Activated T-cell treated with anti-CD3 and anti-CD28 coated beads for 1 hour (primary cell): Measurements from ENCODE around the gene AHCYL1.

Experiments
- DNase-seq: peaks from one replicate; pipeline ENCODE4 v3.0.0-alpha.2; 2020; ENCODE audit warnings: low read depth

The AHCYL1 gene

DNA sequence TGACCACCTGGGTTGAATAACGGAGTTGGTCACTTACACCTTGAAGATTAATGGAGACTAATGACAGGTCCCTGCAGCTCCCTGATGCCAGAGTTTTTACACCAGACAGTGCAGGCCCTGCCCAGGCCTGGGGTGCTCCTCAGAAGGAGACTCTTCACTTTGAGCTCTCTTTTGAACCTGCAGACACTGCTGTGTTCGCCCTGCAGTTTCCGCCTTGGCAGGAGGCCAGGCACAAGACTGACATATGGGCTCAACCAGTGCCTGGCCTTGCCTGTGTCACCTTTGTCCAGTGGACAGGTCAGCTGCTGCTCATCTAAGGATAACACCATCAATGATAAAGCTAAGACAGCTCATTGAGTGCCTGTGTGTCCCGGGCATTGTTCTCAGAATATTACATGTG lies 55.1 kb downstream of the AHCYL1 start:
- no peak for DNase-seq

DNA sequence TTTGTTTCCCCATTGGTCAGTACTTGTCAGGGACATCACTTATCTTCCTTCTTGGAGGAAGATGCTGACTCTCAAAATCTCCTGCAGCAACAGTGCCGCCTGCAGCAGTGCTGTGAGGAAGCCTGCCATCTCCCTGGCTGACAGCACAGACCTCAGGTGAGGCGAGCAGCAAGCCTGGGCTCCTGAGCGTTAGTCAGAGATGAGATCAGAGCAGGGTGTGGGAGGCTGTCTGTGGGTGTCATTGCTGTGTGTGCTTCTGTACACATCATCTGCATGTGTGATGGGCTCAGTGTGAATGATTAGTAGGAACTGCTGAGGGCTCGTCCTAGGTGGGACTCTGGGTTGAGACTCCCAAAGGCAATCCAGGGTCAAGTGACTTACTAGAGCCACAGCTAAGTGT lies 56.0 kb downstream of the AHCYL1 start:
- no peak for DNase-seq

- no peak for DNase-seq
Observed at GRCh38 chr1:110043016-110043415, 58.5 kb downstream of the AHCYL1 start.

DNA sequence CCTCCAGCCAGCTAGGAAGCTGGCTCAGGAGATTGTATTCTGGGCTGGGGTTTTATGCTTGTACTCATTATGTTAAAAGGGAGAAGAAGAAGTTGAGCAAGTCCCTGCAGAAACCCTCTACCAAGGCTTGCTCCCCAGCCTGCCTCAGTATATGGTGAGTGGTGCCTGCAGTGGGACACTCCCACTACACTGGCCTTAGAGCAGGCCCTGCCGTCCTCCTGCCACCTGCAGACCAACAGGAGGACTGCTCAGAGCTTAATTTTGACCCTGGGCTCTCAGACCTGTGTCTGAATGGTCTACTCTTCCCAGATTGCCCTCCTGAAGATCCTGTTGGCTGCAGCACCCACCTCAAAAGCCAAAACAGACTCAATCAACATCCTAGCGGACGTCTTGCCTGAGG lies 62.9 kb downstream of the AHCYL1 start:
- DNase-seq, result no peak

DNA sequence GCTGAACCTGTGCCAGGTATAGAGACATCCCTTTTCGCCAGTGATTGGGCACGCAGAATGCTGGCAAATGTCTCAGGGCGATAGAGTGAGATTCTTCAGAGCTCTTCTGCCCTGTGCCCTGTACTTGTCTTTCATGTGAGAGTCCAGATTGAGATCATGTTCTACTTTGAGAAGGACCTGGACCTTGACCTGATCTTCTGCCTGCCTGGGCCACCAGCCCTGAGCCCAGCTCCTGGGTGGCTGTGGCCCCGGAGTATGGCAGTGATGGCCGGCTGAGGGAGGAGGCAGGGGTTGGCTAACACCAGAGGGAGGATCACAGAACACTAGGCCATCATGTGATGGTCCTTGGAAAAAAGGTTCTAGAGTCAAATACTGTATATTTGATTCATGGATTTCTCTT lies 63.7 kb downstream of the AHCYL1 start:
- no peak for DNase-seq

DNA sequence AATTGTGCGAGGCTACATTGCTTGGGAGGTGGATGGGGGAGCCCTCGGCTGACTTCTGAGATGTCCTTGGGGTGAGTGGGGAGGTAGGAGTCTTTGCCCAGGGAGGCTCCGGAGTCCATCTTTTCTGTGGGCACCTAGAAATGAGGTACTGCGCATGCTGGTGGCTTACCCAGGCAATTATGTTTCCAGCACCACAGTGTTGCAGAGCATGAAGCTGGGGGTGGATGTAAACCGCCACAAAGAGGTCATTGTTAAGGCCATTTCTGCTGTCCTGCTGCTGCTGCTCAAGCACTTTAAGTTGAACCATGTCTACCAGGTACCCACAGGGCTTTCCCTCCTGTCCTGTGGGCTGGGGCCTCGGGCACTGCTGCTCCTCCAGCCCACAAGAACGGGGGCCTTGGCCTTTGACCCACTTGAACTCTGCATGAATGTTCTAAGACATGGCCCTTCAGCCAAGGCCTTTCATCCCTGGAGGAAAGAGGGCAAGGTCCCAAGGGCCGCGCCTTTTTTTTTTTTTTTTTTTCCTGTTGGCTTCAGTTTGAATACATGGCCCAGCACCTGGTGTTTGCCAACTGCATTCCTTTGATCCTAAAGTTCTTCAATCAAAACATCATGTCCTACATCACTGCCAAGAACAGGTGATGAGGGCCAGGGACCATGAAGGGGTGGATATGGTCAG lies 64.5 kb downstream of the AHCYL1 start:
- no peak for DNase-seq

DNA sequence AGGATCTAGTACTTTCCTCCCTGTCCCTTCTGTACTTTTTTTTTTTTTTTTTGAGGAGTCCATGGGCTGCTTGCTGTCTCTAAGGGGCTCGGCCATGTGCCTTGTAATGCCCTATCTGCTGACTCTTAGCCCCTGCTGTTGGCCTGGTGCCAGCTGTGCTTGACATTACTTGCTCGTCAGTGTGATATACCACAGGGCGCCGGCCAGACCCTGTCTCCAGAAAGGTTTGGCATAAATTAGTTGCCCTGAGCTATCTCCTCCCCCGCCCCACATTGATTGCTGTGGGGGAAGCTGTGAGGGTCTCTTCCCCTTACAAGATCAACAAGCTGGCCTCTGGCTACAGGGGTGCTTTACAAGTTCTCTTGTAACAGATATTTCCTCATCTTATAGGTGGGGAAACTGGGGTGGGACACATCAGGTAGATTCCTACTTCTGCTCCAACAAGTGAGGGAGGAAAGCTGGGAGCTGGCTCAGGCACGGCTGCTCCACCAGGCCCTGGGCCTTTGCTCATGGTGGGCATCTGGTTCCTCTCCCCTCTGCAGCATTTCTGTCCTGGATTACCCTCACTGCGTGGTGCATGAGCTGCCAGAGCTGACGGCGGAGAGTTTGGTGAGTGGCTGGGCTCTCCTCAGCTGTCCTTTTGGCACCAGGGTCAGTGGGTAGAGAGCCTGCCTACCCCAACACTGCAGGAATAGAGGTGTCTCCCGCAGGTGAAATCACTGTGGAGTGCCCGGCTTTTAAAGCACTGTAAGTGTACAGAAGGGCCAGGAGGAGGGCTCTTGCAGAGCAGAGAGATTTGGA lies 65.4 kb downstream of the AHCYL1 start:
- no peak for DNase-seq

DNA sequence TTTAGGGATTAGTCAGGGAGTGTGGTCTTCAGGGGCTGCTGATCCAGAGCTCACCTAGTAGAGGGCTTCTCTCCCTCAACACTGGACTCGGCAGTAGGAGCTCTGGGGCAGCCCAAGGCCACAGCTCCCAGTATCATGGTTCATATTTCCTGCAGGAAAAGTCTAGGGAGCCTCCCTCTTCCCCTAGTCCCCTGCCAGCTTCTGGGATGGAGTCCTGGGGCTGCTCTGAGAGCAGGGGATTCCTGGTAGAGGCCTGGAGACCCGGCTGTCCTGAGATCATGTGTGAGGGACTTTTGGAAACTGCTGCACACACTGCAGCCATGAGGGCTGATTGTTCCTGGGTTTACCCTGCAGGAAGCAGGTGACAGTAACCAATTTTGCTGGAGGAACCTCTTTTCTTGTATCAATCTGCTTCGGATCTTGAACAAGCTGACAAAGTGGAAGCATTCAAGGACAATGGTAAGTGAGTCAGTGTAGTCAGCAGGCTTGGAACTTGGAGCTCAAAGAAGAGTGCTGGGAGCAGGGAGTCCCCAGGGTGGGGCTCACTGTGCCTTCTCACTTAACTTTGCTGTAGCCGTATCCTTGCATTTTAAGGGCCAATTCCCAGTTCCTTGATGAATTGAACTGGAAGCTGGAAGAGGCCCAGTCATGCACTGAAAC lies 66.2 kb downstream of the AHCYL1 start:
- DNase-seq, result no peak

DNA sequence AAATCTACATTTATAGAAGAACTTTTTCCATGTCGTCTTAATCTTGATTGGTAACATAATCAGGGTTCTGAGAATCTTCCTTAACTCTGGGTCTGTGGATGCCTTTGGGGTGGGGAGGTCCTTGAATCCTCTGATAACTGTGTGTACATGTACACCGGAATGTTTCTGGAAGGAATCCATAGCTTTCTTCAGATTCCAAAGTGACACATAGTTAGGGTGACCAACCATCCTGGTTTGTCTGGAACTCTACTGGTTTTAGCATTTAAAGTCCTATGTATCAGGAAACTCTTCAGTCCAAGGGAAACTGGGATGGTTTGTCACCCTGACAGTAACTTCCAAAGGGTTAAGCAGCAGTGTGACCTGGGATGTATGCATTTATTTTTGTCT lies 66.7 kb downstream of the AHCYL1 start:
- DNase-seq, result no peak

DNA sequence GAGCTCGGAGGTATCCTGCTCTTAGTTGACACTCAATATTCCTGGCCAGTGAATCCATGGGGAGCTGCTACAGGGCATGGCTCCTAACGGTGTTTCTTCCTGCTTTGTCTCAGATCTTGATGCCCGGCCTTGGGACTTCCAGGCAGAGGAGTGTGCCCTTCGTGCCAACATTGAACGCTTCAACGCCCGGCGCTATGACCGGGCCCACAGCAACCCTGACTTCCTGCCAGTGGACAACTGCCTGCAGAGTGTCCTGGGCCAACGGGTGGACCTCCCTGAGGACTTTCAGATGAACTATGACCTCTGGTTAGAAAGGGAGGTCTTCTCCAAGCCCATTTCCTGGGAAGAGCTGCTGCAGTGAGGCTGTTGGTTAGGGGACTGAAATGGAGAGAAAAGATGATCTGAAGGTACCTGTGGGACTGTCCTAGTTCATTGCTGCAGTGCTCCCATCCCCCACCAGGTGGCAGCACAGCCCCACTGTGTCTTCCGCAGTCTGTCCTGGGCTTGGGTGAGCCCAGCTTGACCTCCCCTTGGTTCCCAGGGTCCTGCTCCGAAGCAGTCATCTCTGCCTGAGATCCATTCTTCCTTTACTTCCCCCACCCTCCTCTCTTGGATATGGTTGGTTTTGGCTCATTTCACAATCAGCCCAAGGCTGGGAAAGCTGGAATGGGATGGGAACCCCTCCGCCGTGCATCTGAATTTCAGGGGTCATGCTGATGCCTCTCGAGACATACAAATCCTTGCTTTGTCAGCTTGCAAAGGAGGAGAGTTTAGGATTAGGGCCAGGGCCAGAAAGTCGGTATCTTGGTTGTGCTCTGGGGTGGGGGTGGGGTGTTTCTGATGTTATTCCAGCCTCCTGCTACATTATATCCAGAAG lies 69.2 kb downstream of the AHCYL1 start:
- DNase-seq, result peak; percentile 70

- no peak for DNase-seq
Observed at GRCh38 chr1:110055493-110056284, 71.1 kb downstream of the AHCYL1 start.

DNA sequence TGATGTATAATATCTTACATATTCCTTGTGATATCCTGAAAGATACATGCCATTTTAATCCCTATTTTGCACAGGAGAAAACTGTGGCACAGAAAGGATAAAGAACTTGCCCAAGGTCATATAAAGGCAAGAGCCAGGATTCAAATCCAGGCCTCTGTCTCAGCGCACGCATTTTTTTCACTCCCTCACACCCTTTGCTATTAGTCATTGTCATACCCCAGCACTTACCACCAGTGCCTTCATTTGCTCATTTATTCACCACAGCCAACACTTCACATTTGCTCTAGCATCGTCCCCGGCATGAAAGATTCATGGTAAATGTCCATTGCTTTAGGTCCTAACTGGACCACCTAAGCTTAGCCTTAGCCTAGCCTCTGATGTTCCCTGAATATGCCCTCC lies 71.7 kb downstream of the AHCYL1 start:
- DNase-seq, result no peak

DNA sequence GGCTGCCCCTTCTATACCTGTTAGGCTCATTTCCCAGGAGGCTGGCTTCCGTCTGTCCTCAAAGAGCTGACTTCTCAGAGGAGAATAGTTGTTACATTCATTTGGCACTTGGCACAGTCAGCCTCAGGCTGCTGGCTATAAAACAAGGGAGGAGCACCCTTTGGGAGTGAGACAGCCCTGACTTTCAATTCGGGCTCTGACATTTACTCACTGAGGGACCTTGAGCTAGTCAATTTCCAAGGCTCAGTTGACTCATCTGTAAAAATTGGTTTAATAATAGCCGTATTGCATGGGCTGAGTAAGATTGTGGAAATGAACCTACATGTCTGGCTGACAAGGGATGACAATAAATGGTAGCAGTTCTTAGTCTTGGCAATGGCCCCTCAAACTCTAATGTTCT lies 72.2 kb downstream of the AHCYL1 start:
- DNase-seq, result no peak

DNA sequence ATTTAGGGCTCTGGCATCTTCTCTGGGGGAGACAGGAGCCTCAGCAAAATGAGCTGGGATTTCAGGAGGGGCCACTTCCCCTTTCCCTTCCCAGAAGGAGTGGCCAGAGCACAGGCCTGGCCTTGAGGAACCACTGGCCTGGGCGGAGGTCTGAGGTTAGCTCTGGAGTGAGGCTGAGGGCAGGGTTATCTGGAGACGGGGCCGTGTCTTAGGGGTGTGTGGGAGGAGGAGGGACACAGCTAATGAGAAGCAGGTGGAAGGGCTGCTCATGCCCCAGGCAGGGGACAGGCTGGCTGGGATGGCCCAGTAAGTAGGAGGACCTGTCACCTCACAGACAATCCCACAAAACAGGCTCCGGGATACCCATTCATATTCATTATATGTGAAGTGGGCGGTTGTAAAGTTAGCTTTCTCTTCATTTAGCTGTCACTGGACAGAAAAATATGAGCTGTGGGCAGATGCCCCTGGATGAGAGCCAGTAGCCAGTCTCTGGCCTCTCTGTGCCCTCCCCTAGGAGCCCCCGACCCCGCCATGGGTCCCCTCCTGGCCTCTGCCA lies 73.5 kb downstream of the AHCYL1 start:
- DNase-seq, result no peak

GRCh38 chr1:110058591-110058990 lies 74.0 kb downstream of the AHCYL1 start:
- DNase-seq, result no peak

GRCh38 chr1:110059133-110059863 lies 74.7 kb downstream of the AHCYL1 start:
- no peak for DNase-seq

- peak; percentile 73 for DNase-seq
Observed at GRCh38 chr1:110060034-110060661, 75.6 kb downstream of the AHCYL1 start.

DNA sequence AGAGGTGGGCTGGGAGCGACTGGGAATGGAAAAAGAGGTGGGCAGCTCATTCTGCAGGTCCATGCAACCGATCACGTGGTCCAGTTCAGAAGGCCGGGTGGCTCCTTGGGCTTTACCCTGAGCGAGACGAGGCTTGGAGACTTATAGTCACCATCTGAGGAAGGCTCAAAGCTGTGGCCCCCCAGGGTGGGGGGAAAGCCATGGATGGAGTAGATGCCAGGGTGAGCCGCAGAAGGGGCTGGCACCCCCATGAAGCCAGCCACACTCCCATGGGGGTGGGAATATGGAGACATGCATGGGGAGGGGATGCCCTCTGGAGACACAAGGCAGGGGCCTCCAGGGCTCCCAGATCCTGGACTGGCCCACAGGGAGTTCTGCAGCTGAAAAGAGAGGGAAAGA lies 76.1 kb downstream of the AHCYL1 start:
- DNase-seq, result no peak

DNA sequence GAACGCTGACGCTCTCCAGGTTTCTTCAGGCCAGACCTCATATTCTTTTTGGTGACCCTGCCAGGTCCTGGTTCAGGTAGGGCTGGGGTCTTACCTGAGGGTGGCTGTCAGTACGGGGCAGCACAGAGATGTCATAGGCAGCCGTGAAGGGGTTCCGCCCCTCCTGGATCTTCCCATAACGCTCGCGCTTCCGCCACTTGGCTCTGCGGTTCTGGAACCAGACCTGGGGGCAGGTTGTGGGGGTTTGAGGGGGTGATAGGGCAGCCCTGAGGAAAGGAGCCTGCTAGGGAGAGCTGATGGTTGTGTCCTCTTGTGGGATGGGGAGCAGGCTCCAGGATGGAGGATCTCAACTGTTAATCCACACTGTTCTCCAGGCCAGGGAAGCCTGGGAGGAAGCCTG lies 76.8 kb downstream of the AHCYL1 start:
- no peak for DNase-seq

DNA sequence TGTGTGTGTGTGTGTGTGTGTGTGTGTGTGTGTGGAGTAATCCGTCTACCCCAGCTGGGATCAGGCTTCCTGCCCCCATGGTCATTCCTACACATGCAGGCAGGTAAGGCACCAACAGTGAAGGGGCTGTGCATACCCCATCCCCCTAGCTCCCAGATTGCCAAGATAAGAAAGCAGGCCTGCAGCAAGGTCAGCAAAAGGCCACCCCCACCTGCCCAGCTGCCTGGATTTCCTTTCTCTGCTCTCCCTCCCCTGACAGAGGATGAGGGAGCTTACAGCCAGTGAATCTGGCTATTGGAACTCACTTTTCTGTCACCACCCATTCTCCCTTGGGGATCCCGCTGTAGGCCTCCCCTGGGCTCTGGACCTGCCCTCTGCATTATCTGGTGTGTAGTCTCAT lies 78.0 kb downstream of the AHCYL1 start:
- no peak for DNase-seq
